Measurements from ENCODE around the gene SYT17.

The SYT17 gene, protein sequence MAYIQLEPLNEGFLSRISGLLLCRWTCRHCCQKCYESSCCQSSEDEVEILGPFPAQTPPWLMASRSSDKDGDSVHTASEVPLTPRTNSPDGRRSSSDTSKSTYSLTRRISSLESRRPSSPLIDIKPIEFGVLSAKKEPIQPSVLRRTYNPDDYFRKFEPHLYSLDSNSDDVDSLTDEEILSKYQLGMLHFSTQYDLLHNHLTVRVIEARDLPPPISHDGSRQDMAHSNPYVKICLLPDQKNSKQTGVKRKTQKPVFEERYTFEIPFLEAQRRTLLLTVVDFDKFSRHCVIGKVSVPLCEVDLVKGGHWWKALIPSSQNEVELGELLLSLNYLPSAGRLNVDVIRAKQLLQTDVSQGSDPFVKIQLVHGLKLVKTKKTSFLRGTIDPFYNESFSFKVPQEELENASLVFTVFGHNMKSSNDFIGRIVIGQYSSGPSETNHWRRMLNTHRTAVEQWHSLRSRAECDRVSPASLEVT

DNA sequence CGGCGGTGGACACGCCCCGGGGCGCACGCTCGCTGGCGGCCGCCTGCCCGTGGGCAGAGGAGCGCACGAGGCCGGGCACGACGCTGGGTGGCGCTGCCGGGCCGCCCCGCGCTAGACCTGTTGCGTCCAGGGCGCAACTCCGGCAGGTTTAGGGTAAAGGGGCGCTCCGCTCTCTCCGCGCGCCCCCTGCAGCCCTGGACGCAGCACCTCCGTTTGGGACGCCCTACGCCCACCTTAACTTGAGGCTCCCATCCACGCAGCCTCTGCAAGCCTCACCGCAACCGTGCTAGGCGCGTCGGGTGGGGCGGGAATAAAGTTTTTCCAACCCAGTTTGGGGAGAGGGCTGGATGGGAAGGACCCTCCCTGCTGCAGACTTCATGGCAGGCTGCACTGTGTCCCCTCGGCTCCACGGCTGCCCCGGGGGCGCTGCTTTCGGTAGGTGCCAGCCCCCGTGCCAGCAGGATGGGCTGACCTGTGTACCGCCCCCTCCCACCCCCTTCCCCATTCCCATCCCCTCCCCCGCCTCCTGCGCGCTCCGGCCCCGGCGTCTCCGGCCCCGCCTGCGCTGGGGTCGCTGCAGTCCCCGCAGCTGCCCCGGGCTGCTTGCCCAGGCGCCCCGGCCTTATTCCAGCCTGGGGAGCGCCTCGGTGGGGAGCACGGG is at the start of gene SYT17:
SYT17 (plus strand) TSS at position 531 of the 661 bp plus-strand sequence. CDS start 407 bp downstream, outside the sequence.
- no peak for TF ChIP-seq GATA1 (IDR thresholded peaks at IDR 0.05; ENCODE audit: low read depth, low read length)
- no peak for TF ChIP-seq POLR2A (IDR thresholded peaks at IDR 0.05; ENCODE audit: low read length)
- peak; percentile 76 to 78 for DNase-seq

DNA sequence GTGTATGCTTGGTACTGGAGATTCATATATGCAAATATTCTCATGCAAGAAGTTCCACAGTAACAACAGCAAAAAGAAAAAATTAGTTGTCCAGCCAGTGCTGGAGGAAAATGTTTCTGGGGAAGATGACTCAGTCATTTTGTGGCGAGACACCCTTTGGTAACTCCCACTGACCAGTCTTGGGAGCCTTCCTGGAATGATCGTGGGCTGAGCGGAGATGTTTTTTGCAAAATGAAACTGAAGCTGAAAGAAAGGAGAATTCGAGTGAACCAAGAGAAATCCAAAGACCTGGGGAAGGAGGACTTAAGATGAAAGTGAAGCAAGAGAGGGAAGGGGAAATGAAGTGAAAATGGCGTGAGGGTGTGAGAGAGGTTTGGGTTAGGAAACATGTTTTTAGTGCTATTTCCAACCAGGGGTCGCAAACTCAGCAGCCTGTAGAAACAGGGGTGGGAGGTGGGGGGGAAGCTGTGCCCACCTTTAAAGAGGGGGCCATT is 49.1 kb upstream of the SYT17 start:
- TF ChIP-seq POLR2A (IDR thresholded peaks at IDR 0.05; ENCODE audit: low read length), result no peak
- TF ChIP-seq GATA1 (IDR thresholded peaks at IDR 0.05; ENCODE audit: low read depth, low read length), result no peak
- peak; percentile 44 to 54 for DNase-seq

DNA sequence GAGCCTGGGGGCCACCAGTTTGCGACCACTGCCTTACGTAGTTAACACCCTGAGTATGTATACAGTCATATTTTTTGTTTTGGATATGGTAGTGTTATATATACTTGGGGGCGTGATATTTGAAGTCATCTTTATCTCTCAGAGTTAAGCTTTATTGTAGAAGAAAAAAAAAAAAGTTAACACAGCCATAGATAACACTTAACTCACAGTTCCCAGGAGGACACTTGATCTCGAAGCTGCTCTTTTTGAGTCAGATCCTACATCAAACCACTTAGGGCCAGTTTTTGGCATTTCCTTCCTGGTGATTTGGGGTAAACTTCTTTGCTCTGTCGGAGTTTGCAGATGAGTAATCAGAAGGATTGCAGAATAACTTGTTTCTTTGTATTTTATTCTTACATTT is 48.5 kb upstream of the SYT17 start:
- TF ChIP-seq GATA1 (IDR thresholded peaks at IDR 0.05; ENCODE audit: low read depth, low read length), result no peak
- DNase-seq, result peak; percentile 37 to 45

DNA sequence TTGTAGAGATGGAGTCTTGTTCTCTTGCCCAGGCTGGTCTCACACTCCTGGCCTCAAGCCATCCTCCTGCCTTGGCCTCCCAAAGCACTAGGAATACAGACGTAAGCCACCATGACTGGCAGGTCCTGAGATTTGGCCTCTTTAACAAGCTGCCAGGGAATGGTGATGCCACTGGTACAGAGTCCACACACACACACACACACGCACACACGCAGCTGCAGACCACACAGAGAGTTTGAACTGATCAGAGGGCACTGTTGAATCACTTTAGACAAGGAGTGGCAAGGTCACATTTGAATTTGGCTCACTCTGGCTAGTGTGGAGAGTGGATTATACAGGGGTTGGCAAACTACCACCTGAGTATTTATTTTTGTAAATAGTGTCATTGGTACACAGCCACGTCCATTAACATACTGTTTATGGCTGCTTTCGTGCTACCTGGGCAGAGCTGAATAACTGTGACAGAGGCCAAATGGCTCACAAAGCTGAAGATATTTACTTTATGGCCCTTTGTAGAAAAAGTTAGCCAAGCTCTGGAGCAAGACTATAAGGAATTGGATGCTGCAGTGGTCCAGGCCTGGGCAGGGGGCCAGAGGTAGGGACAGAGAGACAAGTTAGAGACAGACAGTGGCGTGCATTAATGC is 44.4 kb upstream of the SYT17 start:
- TF ChIP-seq GATA1 (IDR thresholded peaks at IDR 0.05; ENCODE audit: low read depth, low read length), result no peak
- TF ChIP-seq POLR2A (IDR thresholded peaks at IDR 0.05; ENCODE audit: low read length), result no peak
- no peak for DNase-seq

DNA sequence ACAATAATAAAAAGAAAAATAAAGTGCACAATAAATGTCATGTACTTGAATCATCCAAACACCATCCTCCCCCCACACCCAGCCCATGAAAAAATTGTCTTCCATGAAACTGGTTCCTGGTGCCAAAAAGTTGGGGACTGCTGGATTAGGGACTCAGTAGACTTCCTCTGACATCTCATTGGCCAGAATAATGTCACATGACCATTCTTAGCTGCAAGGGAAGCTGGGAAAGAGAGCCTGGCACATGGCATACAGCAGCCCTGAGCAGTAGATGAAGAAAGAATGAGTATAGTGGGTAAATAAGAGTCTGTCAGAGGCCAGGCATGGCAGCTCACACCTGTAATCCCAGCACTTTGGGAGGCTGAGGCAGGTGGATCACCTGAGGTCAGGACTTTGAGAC is 41.7 kb upstream of the SYT17 start:
- no peak for TF ChIP-seq GATA1 (IDR thresholded peaks at IDR 0.05; ENCODE audit: low read depth, low read length)
- no peak for TF ChIP-seq POLR2A (IDR thresholded peaks at IDR 0.05; ENCODE audit: low read length)
- DNase-seq, result no peak

DNA sequence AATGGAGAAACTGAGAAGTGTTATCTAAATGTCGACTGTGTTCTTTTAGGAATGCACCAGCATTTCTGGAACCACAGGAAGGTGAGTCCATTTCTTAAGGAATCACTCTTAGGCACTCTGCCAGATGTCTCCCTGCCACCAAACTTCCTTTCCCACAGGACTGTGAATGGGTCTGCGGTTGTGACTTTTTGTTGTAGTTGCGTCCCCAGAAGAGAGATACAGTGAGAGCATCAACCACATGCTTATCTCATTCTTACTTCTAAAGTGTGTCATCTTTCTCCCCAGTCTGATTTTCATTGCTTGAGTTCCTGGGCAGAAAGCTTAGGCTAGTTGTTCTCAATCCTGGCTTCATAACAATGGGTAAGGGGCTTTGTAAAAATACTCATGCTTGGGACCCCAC is 40.8 kb upstream of the SYT17 start:
- TF ChIP-seq POLR2A (IDR thresholded peaks at IDR 0.05; ENCODE audit: low read length) (no peak), GATA1 (IDR thresholded peaks at IDR 0.05; ENCODE audit: low read depth, low read length) (no peak)
- DNase-seq, result no peak

DNA sequence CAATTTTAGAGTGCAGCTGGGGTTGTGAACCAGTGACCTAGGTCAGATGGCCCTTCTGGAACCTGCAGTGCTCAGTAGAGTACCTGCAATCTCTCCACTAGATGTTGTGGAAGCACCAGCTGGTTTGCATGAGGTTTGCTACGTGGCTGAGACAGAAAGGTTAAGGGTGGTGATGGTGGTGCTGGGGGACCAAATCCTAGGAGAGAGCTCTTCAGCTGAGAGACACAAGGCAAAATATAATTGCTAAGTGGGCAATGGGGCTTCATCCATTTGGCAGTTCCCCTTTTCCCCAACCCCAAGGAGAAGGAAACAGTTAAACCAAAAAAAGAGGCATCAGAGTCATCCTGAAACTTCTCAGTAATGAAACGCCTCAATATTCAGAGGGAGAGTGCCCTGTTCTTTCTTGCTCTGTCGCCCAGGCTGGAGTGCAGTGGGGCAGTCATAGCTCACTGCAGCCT is 40.3 kb upstream of the SYT17 start:
- TF ChIP-seq GATA1 (IDR thresholded peaks at IDR 0.05; ENCODE audit: low read depth, low read length) (no peak), POLR2A (IDR thresholded peaks at IDR 0.05; ENCODE audit: low read length) (no peak)
- DNase-seq, result no peak

DNA sequence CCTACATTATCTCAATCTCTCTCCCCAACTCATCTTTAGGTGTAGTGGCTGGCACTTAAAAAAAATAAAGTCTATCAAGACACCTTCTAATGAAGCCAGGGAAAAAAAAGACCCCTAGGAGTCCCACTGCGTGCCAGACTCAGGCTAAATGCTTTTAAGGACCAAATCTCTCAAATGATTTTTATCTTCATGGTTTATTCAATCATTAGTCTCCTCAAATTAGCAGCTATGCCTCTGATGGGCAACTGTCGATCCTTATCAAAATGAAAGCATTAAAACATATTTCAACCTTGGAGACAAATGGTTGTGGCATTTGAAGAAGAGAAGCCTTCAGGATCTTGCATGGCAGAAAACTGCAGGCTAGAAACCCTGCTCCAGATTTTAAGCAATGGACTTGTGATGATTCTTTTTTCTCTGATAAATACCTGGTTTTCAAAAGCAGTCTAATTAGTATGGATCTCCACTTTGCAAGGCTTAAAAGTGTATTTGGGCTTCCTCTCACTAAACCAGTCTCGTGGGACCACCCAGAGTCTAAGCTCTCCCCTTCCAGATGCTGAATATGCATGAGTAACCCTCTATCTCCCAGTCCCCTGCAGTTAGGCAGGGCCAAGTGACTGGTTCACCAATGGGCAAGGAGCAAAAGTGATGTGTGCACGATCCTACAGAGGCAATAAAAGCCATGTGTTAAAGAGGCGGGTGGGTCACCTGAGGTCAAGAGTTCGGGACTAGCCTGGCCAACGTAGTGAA is 39.4 kb upstream of the SYT17 start:
- TF ChIP-seq POLR2A (IDR thresholded peaks at IDR 0.05; ENCODE audit: low read length) (no peak), GATA1 (IDR thresholded peaks at IDR 0.05; ENCODE audit: low read depth, low read length) (no peak)
- no peak for DNase-seq

DNA sequence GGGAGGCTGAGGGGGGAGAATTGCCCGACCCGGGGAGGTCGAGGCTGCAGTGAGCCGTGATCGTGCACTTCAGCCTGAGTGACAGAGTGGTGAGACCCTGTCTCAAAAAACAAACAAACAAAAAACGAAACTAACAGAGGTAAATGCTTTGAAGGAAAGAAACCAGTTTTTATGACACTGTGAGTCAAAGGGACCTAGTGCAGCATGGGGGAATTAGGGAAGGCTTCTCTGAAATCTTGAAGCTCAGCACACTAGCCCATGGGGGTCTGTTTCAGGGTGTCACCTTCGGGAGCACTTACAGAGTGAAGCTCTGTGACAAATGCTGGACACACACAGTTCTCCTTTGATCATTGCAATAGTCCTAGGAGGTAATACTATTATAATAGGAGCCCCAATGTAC is 37.7 kb upstream of the SYT17 start:
- no peak for DNase-seq
- no peak for TF ChIP-seq POLR2A (IDR thresholded peaks at IDR 0.05; ENCODE audit: low read length)
- TF ChIP-seq GATA1 (IDR thresholded peaks at IDR 0.05; ENCODE audit: low read depth, low read length), result no peak

DNA sequence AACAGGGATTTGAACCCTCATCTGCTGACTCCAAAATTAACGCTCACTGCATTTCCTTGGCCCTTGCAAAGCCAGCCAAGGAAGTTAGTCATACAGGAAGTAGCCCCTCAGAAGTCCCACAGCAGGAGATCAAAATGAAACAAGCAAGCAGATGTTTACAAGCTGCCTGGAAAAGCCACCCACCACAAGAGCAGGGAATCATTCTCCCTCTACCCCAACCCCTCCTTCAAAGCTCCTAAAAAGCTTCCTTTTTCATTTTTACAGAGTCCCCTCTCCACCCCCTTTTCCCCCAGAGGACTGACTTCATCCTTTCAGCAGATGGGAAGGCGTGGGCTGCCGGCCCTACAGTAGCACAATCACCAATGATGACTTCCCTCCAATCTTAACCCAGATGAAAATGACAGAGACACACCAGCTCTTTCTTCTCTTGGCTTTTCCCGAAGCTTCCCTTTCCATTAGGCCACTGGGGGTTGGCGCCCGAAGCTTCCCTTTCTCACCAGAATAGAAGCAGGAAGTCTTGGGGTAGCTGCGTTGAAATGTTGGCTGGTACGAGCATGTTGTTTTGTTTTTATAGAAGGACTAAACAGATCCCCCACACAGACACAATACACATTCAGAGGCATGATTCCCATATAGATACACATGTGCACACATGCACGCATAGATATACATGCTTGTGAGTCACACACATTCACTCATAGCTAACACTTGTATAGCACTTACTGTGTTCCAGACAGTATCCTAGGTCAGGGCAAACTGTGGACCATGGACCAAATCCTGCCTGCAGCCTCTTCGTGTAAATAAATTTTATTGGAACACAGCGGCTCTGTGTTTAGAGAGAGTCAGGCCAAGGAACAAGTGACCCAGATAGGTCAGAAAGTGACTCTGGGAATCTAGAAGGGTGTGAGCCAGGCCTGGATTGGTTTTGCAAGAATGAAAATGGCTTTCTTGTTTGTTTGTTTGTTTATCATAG is 36.9 kb upstream of the SYT17 start:
- no peak for DNase-seq
- TF ChIP-seq GATA1 (IDR thresholded peaks at IDR 0.05; ENCODE audit: low read depth, low read length) (no peak), POLR2A (IDR thresholded peaks at IDR 0.05; ENCODE audit: low read length) (no peak)

DNA sequence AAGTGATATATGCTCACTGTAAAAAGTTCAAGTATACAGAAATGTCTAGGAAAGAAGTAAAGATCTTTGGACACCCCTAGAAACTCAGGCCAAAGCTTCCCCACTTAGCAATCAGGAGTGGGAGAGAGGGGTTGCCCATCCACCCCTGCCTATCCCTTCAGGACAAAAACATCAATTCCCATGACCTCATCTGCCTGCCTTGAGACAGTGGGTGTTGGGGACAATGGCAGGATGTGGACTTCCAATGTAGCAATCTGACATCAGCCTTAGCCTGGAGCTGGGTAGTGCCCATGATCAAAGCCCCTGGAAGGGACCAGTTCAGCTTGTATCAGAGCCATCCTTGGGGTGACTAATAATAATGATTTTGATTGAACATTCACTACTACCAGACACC is 36.2 kb upstream of the SYT17 start:
- no peak for TF ChIP-seq POLR2A (IDR thresholded peaks at IDR 0.05; ENCODE audit: low read length)
- no peak for TF ChIP-seq GATA1 (IDR thresholded peaks at IDR 0.05; ENCODE audit: low read depth, low read length)
- no peak for DNase-seq

DNA sequence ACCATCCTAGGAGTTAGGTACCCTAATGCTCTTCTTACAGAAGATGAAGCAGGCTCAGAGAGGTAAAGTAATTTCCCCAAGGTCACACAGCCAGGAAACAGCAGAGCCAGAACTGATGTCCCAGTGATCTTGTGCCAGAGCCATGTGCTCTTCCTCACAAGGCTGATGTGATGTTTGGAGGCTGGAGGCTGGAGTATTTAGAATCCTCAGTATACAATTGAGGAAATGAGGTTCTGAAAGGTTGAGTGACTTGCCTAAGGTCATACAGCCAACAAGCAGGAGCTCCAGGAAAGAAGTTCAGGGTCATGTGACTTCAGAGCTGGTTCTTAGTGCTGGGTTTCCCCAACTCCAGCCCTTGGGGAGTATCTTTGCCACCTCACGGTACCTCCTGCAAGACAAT is 35.8 kb upstream of the SYT17 start:
- no peak for DNase-seq
- TF ChIP-seq POLR2A (IDR thresholded peaks at IDR 0.05; ENCODE audit: low read length), result no peak
- no peak for TF ChIP-seq GATA1 (IDR thresholded peaks at IDR 0.05; ENCODE audit: low read depth, low read length)

Measured in erythroblast (primary cell).